HCT116 (cell line): ENCODE data around the gene COL19A1. TPM values are rescaled to one million over a fixed set of nuclear protein-coding genes. Genes with fewer than 3 reads are reported as not detected.

Source experiments
- ATAC-seq: fragments of 200-7000 bp; cut with Tn5 transposase; 2 replicates; pipeline ENCODE4 v1.9.1; 2020; ENCODE audit warnings: mild to moderate bottlenecking, moderate library complexity
- BruUV-seq: library from RNA; stranded (reverse); fragments of 400-500 nt; replicated peaks from 2 replicates; lab custom pipeline; 2021; lab: Mats Ljungman, UMichigan
- CTCF ChIA-PET: fragments of 300-600 bp; sonication (Branson Sonifier 250); formaldehyde crosslinking; loops from one replicate; lab custom pipeline; 2021; ENCODE audit warnings: antibody characterized with exemption; lab: Charles Lee
- POLR2A ChIA-PET: fragments of 300-600, 350-600 bp; sonication (Branson Sonifier 250); formaldehyde crosslinking; loops from one replicate; lab custom pipeline; 2021; ENCODE audit warnings: antibody characterized with exemption; lab: Charles Lee
- RAD21 ChIA-PET, 2 experiments: fragments of 300-600 bp; sonication (Branson Sonifier 250); formaldehyde crosslinking; loops; one replicate each; lab custom pipeline; 2023; ENCODE audit warnings: low total read pairs in 2 of 2; ENCODE audit not compliant: uncharacterized antibody in 2 of 2, unreplicated experiment in 2 of 2, low non-redundant PET in 1 of 2; lab: Charles Lee
- DNase-seq: peaks from one replicate; pipeline ENCODE4 v3.0.0-alpha.2; 2010; ENCODE audit warnings: low read depth, low spot score
- H2AFZ ChIP-seq: fragments of 200-600 bp; shearing (Covaris generic), sonication (generic); 2 replicates; pipeline ENCODE4 v1.6.1; 2017; ENCODE audit warnings: low read depth, mixed run types, mixed read lengths, antibody characterized with exemption, low read length; ENCODE audit not compliant: poor library complexity, severe bottlenecking
- H3K27ac ChIP-seq: 2 replicates; pipeline ENCODE4 v1.5.1; 2012; ENCODE audit warnings: low read depth, low read length
- H3K27me3 ChIP-seq: fragments of 200-600 bp; sonication (generic); 2 replicates; pipeline ENCODE4 v1.6.1; 2016; ENCODE audit warnings: mixed run types, low read length, mixed read lengths; ENCODE audit not compliant: insufficient read depth
- H3K36me3 ChIP-seq, 2 experiments: fragments of 200-500 bp in 1 of 2; fragments of 200-600 bp in 1 of 2; sonication (Bioruptor generic) in 1 of 2; sonication (generic) in 1 of 2; 2 replicates each; pipeline versions ENCODE4 v1.5.1 to v1.6.1; 2014 to 2016; ENCODE audit warnings: low read length in 2 of 2, inconsistent platforms in 1 of 2, mixed read lengths in 1 of 2, mixed run types in 1 of 2; ENCODE audit not compliant: insufficient read depth in 2 of 2, control insufficient read depth in 1 of 2
- H3K4me1 ChIP-seq, 2 experiments: fragments of 200-600 bp in 1 of 2; sonication (generic) in 1 of 2; 2 replicates each; pipeline versions ENCODE4 v1.5.1 to v1.6.1; 2012 to 2017; ENCODE audit warnings: low read length in 2 of 2, inconsistent platforms in 1 of 2, mild to moderate bottlenecking in 1 of 2, mixed read lengths in 1 of 2, mixed run types in 1 of 2, moderate library complexity in 1 of 2; ENCODE audit not compliant: insufficient read depth in 2 of 2, control insufficient read depth in 1 of 2
- H3K4me2 ChIP-seq: fragments of 200-600 bp; sonication (generic); 2 replicates; pipeline ENCODE4 v1.6.1; 2017; ENCODE audit warnings: mixed run types, low read length, mixed read lengths
- H3K4me3 ChIP-seq, 2 experiments: fragments of 200-600 bp in 1 of 2; sonication (generic) in 1 of 2; replicated peaks in 1 of 2; 2 replicates each; pipeline ENCODE4 v1.5.1; 2011 to 2016; ENCODE audit warnings: low read length in 2 of 2, control low read depth in 1 of 2, low read depth in 1 of 2, mild to moderate bottlenecking in 1 of 2, mixed read lengths in 1 of 2, mixed run types in 1 of 2
- H3K79me2 ChIP-seq: fragments of 200-600 bp; sonication (generic); 2 replicates; pipeline ENCODE4 v1.6.1; 2017; ENCODE audit warnings: mild to moderate bottlenecking, mixed run types, low read length, moderate library complexity, mixed read lengths; ENCODE audit not compliant: insufficient read depth
- H3K9ac ChIP-seq: fragments of 200-600 bp; sonication (generic); 2 replicates; pipeline ENCODE4 v1.6.1; 2016; ENCODE audit warnings: low read length, mixed read lengths
- H3K9me2 ChIP-seq: fragments of 200-600 bp; sonication (generic), shearing (Covaris generic); 2 replicates; pipeline ENCODE4 v1.6.1; 2017; ENCODE audit warnings: mixed run types, mild to moderate bottlenecking, moderate library complexity; ENCODE audit not compliant: insufficient read depth
- H3K9me3 ChIP-seq, 2 experiments: fragments of 200-500 bp in 1 of 2; fragments of 200-600 bp in 1 of 2; sonication (Bioruptor generic) in 1 of 2; sonication (generic) in 1 of 2; 2 replicates each; pipeline ENCODE4 v1.6.1; 2014 to 2017; ENCODE audit warnings: low read length in 2 of 2, mixed read lengths in 2 of 2, inconsistent platforms in 1 of 2, low read depth in 1 of 2, mild to moderate bottlenecking in 1 of 2, mixed run types in 1 of 2, moderate library complexity in 1 of 2; ENCODE audit not compliant: control insufficient read depth in 1 of 2, insufficient read depth in 1 of 2
- H4K20me1 ChIP-seq: fragments of 200-600 bp; sonication (generic), shearing (Covaris generic); 2 replicates; pipeline ENCODE4 v1.6.1; 2017; ENCODE audit warnings: mixed run types, mild to moderate bottlenecking, moderate library complexity; ENCODE audit not compliant: insufficient read depth
- CBX3 ChIP-seq: IDR thresholded peaks from 2 replicates; pipeline ENCODE4 v1.6.1; 2012; ENCODE audit warnings: low read depth
- CEBPB ChIP-seq: IDR thresholded peaks from 2 replicates; pipeline ENCODE4 v1.6.1; 2012; ENCODE audit warnings: low read depth
- EGR1 ChIP-seq: IDR thresholded peaks from 2 replicates; pipeline ENCODE4 v1.6.1; 2012; ENCODE audit warnings: low read depth
- ELF1 ChIP-seq: IDR thresholded peaks from 2 replicates; pipeline ENCODE4 v1.6.1; 2012; ENCODE audit warnings: low read depth, borderline replicate concordance
- EZH2 ChIP-seq: fragments of 200-600 bp; sonication (generic); IDR thresholded peaks from 2 replicates; pipeline ENCODE4 v1.6.1; 2017; ENCODE audit warnings: antibody characterized with exemption, mixed run types
- EZH2phosphoT487 ChIP-seq: fragments of 200-600 bp; IDR thresholded peaks from 2 replicates; pipeline ENCODE4 v1.6.1; 2018; ENCODE audit warnings: antibody characterized with exemption, borderline replicate concordance
- JUND ChIP-seq: IDR thresholded peaks from 2 replicates; pipeline ENCODE4 v1.6.1; 2012
- POLR2A ChIP-seq: IDR thresholded peaks from 2 replicates; pipeline ENCODE4 v1.7.0; 2011; ENCODE audit warnings: borderline replicate concordance; ENCODE audit not compliant: insufficient read depth, insufficient read length; ENCODE audit errors: extremely low read depth
- RAD21 ChIP-seq: IDR thresholded peaks from 2 replicates; pipeline ENCODE4 v1.6.1; 2012; ENCODE audit warnings: low read depth, mild to moderate bottlenecking
- SIN3A ChIP-seq: IDR thresholded peaks from 2 replicates; pipeline ENCODE4 v1.6.1; 2012; ENCODE audit warnings: low read depth
- SP1 ChIP-seq: IDR thresholded peaks from 2 replicates; pipeline ENCODE4 v1.6.1; 2012; ENCODE audit warnings: low read depth
- SRF ChIP-seq: IDR thresholded peaks from 2 replicates; pipeline ENCODE4 v1.6.1; 2012; ENCODE audit warnings: low read depth
- TCF7L2 ChIP-seq: IDR thresholded peaks from 2 replicates; pipeline ENCODE4 v1.7.0; 2011; ENCODE audit warnings: borderline replicate concordance, inconsistent platforms; ENCODE audit not compliant: insufficient read depth, insufficient read length; ENCODE audit errors: extremely low read depth
- YY1 ChIP-seq: IDR thresholded peaks from 2 replicates; pipeline ENCODE4 v1.6.1; 2011; ENCODE audit warnings: low read length, low read depth, moderate library complexity, mild to moderate bottlenecking; ENCODE audit not compliant: insufficient replicate concordance; ENCODE audit errors: extremely low read depth
- ZNF274 ChIP-seq: fragments of 200-500 bp; sonication (Bioruptor generic); IDR thresholded peaks from 2 replicates; pipeline ENCODE4 v1.6.1; 2014; ENCODE audit warnings: mild to moderate bottlenecking, low read depth, low read length, inconsistent platforms
- intact Hi-C: fragments of 100-400 bp; cut with micrococcal nuclease; formaldehyde crosslinking; loops from 2 replicates; pipeline ENCODE4 v1.10.0; 2022
- total RNA-seq: library from RNA; stranded (reverse); gene quantifications from one replicate; pipeline ENCODE4 v1.2.1, GENCODE V29; 2021; ENCODE audit not compliant: unreplicated experiment
- TF ChIP-seq, protein P1 (sequence below): IDR thresholded peaks from 2 replicates; pipeline ENCODE4 v1.6.1; 2011; ENCODE audit warnings: mild to moderate bottlenecking, low read length, moderate library complexity; ENCODE audit not compliant: insufficient replicate concordance; ENCODE audit errors: extremely low read depth
- TF ChIP-seq, protein P2 (sequence below): IDR thresholded peaks from 2 replicates; pipeline ENCODE4 v1.6.1; 2012; ENCODE audit warnings: low read depth
- TF ChIP-seq, protein P3 (sequence below), 3 experiments: fragments of 200-600 bp in 1 of 3; sonication (generic) in 1 of 3; IDR thresholded peaks in 2 of 3; conservative IDR thresholded peaks in 1 of 3; 2 replicates each; pipeline ENCODE4 v1.5.1; 2012 to 2017; ENCODE audit warnings: low read depth in 2 of 3, low read length in 2 of 3, antibody characterized with exemption in 1 of 3, borderline replicate concordance in 1 of 3, control low read depth in 1 of 3, mild to moderate bottlenecking in 1 of 3, mixed read lengths in 1 of 3, mixed run types in 1 of 3, moderate library complexity in 1 of 3; ENCODE audit not compliant: insufficient read depth in 1 of 3

The COL19A1 gene
- total RNA-seq, 1 experiment from 2014 or later = not detected

DNA sequence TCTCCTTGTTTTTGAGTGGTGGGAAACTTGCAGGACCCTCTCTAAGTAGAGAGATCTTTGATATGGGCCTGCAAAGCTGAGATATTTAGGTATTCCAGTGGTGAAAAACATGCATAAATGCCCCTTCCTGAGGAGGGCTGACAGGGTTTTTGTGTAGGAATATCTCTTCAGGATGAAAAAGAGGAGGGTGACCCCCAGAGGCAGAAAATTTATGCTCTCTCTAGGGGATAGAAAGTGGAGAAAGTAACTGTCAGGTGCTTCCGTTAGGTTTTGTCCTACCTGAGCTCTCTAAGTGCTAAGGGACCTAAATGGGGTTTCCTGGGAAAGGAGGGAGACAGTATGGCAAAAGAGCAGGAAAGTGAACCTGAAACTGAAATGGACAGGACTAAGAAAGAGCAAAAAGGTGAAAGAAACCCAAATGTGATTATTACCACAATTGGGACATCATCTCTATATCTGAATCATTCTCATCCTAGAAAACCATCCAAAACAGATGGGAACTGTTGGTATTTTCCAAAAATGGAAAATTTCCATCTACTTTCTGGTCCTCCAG, 2.0 kb downstream of the COL19A1 start:
- no TSS peak for BruUV-seq
- CTCF ChIA-PET = no interaction called here
- Histone ChIP-seq H3K9ac (no peak overlapping the region), H3K4me1 (no peaks in the 10 kb centered on the region), H3K27ac (no peak overlapping the region), H3K9me2 (no peaks in the 10 kb centered on the region), H3K27me3 (peaks cover 7% of the 10 kb centered on the region; the same call in 1 of the 2 replicates), H4K20me1 (no peaks in the 10 kb centered on the region), H3K79me2 (no peaks in the 10 kb centered on the region), H3K4me2 (no peak overlapping the region), H3K4me3 (no peak overlapping the region), H3K36me3 (no peaks in the 10 kb centered on the region), H2AFZ (no peak overlapping the region), H3K9me3 (no peaks in the 10 kb centered on the region)
- ATAC-seq (no peak), DNase-seq (no peak)
- RAD21 ChIA-PET = no interaction called here
- TF ChIP-seq SRF (no peak), EZH2phosphoT487 (no peak), SP1 (no peak), ELF1 (no peak), TCF7L2 (no peak), CEBPB (no peak), POLR2A (no peak), ZNF274 (no peak), SIN3A (no peak), CBX3 (no peak), YY1 (no peak), JUND (no peak), RAD21 (no peak), EGR1 (no peak), EZH2 (no peak)
- TF ChIP-seq, protein P1, sequence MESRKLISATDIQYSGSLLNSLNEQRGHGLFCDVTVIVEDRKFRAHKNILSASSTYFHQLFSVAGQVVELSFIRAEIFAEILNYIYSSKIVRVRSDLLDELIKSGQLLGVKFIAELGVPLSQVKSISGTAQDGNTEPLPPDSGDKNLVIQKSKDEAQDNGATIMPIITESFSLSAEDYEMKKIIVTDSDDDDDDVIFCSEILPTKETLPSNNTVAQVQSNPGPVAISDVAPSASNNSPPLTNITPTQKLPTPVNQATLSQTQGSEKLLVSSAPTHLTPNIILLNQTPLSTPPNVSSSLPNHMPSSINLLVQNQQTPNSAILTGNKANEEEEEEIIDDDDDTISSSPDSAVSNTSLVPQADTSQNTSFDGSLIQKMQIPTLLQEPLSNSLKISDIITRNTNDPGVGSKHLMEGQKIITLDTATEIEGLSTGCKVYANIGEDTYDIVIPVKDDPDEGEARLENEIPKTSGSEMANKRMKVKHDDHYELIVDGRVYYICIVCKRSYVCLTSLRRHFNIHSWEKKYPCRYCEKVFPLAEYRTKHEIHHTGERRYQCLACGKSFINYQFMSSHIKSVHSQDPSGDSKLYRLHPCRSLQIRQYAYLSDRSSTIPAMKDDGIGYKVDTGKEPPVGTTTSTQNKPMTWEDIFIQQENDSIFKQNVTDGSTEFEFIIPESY = no peak
- TF ChIP-seq, protein P2, sequence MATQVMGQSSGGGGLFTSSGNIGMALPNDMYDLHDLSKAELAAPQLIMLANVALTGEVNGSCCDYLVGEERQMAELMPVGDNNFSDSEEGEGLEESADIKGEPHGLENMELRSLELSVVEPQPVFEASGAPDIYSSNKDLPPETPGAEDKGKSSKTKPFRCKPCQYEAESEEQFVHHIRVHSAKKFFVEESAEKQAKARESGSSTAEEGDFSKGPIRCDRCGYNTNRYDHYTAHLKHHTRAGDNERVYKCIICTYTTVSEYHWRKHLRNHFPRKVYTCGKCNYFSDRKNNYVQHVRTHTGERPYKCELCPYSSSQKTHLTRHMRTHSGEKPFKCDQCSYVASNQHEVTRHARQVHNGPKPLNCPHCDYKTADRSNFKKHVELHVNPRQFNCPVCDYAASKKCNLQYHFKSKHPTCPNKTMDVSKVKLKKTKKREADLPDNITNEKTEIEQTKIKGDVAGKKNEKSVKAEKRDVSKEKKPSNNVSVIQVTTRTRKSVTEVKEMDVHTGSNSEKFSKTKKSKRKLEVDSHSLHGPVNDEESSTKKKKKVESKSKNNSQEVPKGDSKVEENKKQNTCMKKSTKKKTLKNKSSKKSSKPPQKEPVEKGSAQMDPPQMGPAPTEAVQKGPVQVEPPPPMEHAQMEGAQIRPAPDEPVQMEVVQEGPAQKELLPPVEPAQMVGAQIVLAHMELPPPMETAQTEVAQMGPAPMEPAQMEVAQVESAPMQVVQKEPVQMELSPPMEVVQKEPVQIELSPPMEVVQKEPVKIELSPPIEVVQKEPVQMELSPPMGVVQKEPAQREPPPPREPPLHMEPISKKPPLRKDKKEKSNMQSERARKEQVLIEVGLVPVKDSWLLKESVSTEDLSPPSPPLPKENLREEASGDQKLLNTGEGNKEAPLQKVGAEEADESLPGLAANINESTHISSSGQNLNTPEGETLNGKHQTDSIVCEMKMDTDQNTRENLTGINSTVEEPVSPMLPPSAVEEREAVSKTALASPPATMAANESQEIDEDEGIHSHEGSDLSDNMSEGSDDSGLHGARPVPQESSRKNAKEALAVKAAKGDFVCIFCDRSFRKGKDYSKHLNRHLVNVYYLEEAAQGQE = no peak
- TF ChIP-seq, protein P3, sequence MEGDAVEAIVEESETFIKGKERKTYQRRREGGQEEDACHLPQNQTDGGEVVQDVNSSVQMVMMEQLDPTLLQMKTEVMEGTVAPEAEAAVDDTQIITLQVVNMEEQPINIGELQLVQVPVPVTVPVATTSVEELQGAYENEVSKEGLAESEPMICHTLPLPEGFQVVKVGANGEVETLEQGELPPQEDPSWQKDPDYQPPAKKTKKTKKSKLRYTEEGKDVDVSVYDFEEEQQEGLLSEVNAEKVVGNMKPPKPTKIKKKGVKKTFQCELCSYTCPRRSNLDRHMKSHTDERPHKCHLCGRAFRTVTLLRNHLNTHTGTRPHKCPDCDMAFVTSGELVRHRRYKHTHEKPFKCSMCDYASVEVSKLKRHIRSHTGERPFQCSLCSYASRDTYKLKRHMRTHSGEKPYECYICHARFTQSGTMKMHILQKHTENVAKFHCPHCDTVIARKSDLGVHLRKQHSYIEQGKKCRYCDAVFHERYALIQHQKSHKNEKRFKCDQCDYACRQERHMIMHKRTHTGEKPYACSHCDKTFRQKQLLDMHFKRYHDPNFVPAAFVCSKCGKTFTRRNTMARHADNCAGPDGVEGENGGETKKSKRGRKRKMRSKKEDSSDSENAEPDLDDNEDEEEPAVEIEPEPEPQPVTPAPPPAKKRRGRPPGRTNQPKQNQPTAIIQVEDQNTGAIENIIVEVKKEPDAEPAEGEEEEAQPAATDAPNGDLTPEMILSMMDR (IDR thresholded peaks at IDR 0.05 in 2 of 3, conservative IDR thresholded peaks at IDR 0.05 in 1 of 3; ENCODE audit: borderline replicate concordance in 1 of 3, insufficient read depth in 1 of 3, low read depth in 2 of 3, low read length in 2 of 3) = no peak
- POLR2A ChIA-PET = no interaction called here
- intact Hi-C loops = no loop called here
